B cell (primary cell): Measurements from ENCODE around the gene TMED7. TPM values are rescaled to one million over a fixed set of nuclear protein-coding genes. Genes with fewer than 3 reads are reported as not detected.

Experiments
- ATAC-seq: fragments of 200-7000 bp; cut with Tn5 transposase; one replicate; pipeline ENCODE4 v1.10.0; 2021; ENCODE audit warnings: low read depth, mild to moderate bottlenecking, moderate number of reproducible peaks, moderate library complexity
- CTCF ChIA-PET: fragments of 350-600 bp; sonication (Branson Sonifier 250); formaldehyde crosslinking; loops from one replicate; lab custom pipeline; 2021; ENCODE audit warnings: antibody characterized with exemption, inconsistent platforms; lab: Charles Lee
- POLR2A ChIA-PET: fragments of 350-600 bp; sonication (Branson Sonifier 250); formaldehyde crosslinking; loops from one replicate; lab custom pipeline; 2021; ENCODE audit warnings: antibody characterized with exemption; lab: Charles Lee
- DNase-seq: peaks from one replicate; pipeline ENCODE4 v3.0.0; 2013
- H2AFZ ChIP-seq: 2 replicates; pipeline ENCODE4 v1.6.1; 2012; ENCODE audit warnings: mild to moderate bottlenecking, low read depth, low read length; ENCODE audit not compliant: insufficient read depth, poor library complexity, severe bottlenecking
- H3K27ac ChIP-seq, 2 donors: 1 replicate in 1 of 2; 2 replicates in 1 of 2; pipeline ENCODE4 v1.5.1; 2012 to 2013; ENCODE audit warnings: low read length in 2 of 2, mild to moderate bottlenecking in 2 of 2, moderate library complexity in 1 of 2
- H3K27me3 ChIP-seq, 4 experiments: fragments of 200-600 bp in 1 of 4; sonication (generic) in 1 of 4; replicated peaks in 1 of 4; 1 replicate in 2 of 4; 2 replicates in 2 of 4; pipeline versions ENCODE4 v1.6.1 to v1.7.0; 2013 to 2016; ENCODE audit warnings: low read length in 3 of 4, mild to moderate bottlenecking in 2 of 4, mixed read lengths in 1 of 4, moderate library complexity in 1 of 4; ENCODE audit not compliant: insufficient read depth in 4 of 4, control insufficient read depth in 3 of 4; ENCODE audit errors: control extremely low read depth in 1 of 4
- H3K36me3 ChIP-seq, 2 experiments: replicated peaks in 1 of 2; 1 replicate in 1 of 2; 2 replicates in 1 of 2; pipeline versions ENCODE4 v1.6.1 to v1.7.1; 2013; ENCODE audit warnings: low read length in 1 of 2; ENCODE audit not compliant: insufficient read depth in 2 of 2, control insufficient read depth in 1 of 2; ENCODE audit errors: control extremely low read depth in 1 of 2, extremely low read depth in 1 of 2
- H3K4me1 ChIP-seq, 2 donors: fragments of 200-600 bp in 1 of 2; sonication (generic) in 1 of 2; 1 replicate in 1 of 2; 2 replicates in 1 of 2; pipeline versions ENCODE4 v1.5.1 to v1.6.1; 2013 to 2017; ENCODE audit warnings: low read length in 2 of 2; ENCODE audit not compliant: control insufficient read depth in 2 of 2, insufficient read depth in 2 of 2
- H3K4me2 ChIP-seq: replicated peaks from 2 replicates; pipeline ENCODE3; 2012; ENCODE audit warnings: mild to moderate bottlenecking, low read depth, low read length; ENCODE audit not compliant: poor library complexity, severe bottlenecking
- H3K4me3 ChIP-seq, 5 experiments: fragments of 200-600 bp in 1 of 5; sonication (generic) in 1 of 5; 1 replicate in 3 of 5; 2 replicates in 2 of 5; pipeline versions ENCODE4 v1.5.1 to v1.7.0; 2011 to 2016; ENCODE audit warnings: low read length in 4 of 5, mild to moderate bottlenecking in 4 of 5, low read depth in 2 of 5, control low read depth in 1 of 5, moderate library complexity in 1 of 5; ENCODE audit not compliant: insufficient read depth in 1 of 5; ENCODE audit errors: control extremely low read depth in 1 of 5, extremely low read depth in 1 of 5
- H3K79me2 ChIP-seq: fragments of 200-600 bp; sonication (generic); one replicate; pipeline ENCODE4 v1.6.0; 2016; ENCODE audit warnings: low read length; ENCODE audit not compliant: control insufficient read depth, insufficient read depth
- H3K9ac ChIP-seq: fragments of 200-600 bp; sonication (generic); 2 replicates; pipeline ENCODE4 v1.6.1; 2017; ENCODE audit warnings: mild to moderate bottlenecking, low read length, moderate library complexity
- H3K9me3 ChIP-seq, 3 donors: one replicate each; pipeline versions ENCODE4 v1.6.1 to v1.7.1; 2013; ENCODE audit warnings: low read length in 2 of 3; ENCODE audit not compliant: control insufficient read depth in 2 of 3, insufficient read depth in 1 of 3; ENCODE audit errors: control extremely low read depth in 1 of 3
- H4K20me1 ChIP-seq: 2 replicates; pipeline ENCODE4 v1.6.0; 2012; ENCODE audit warnings: mild to moderate bottlenecking, low read length; ENCODE audit not compliant: insufficient read depth, control insufficient read depth, poor library complexity, severe bottlenecking
- H3K27ac Mint-ChIP-seq: one replicate; pipeline ENCODE4 v1.8.0; 2021; ENCODE audit warnings: mixed read lengths
- H3K27me3 Mint-ChIP-seq: one replicate; pipeline ENCODE4 v1.8.0; 2021; ENCODE audit warnings: mixed read lengths
- H3K4me1 Mint-ChIP-seq: one replicate; pipeline ENCODE4 v1.8.0; 2021; ENCODE audit warnings: mixed read lengths
- H3K4me3 Mint-ChIP-seq: one replicate; pipeline ENCODE4 v1.8.0; 2021; ENCODE audit warnings: mixed read lengths
- H3K9me3 Mint-ChIP-seq: one replicate; pipeline ENCODE4 v1.8.0; 2022; ENCODE audit warnings: mixed read lengths; ENCODE audit not compliant: insufficient read depth
- EZH2 ChIP-seq: IDR thresholded peaks from 2 replicates; pipeline ENCODE4 v1.6.1; 2012; ENCODE audit warnings: borderline replicate concordance, low read depth, mild to moderate bottlenecking, moderate library complexity, low read length; ENCODE audit not compliant: insufficient read depth, poor library complexity, severe bottlenecking
- WGBS: methylation state at CpG from one replicate; pipeline ENCODE4 v1.1.5; 2013; ENCODE audit warnings: missing lambda C conversion rate; ENCODE audit not compliant: insufficient coverage; 5-methylcytosine and 5-hydroxymethylcytosine counted together
- intact Hi-C: fragments of 100-400 bp; cut with micrococcal nuclease; formaldehyde crosslinking; loops from one replicate; pipeline ENCODE4 v1.10.0; 2022
- polyA plus RNA-seq: library from polyadenylated mRNA; depleted of rRNA; stranded (reverse); fragments of >200 nt; gene quantifications from 2 replicates; pipeline ENCODE4 v1.2.3, GENCODE V29; 2012
- total RNA-seq, 2 donors: library from RNA; stranded (reverse); fragments of 120-200 nt in 1 of 2; gene quantifications; 1 replicate in 1 of 2; 2 replicates in 1 of 2; pipeline versions ENCODE4 v1.2.3 to v1.2.4, GENCODE V29; 2013 to 2022
- TF ChIP-seq, protein P1 (sequence below): fragments of 200-600 bp; IDR thresholded peaks from one replicate; pipeline ENCODE4 v1.8.0; 2022; ENCODE audit warnings: antibody characterized with exemption, mild to moderate bottlenecking

TMED7 gene
- total and polyA plus RNA-seq, 2 donors (not counting 1 experiment from before 2014, with no cell fraction given): 17.3 to 40.4 TPM

DNA sequence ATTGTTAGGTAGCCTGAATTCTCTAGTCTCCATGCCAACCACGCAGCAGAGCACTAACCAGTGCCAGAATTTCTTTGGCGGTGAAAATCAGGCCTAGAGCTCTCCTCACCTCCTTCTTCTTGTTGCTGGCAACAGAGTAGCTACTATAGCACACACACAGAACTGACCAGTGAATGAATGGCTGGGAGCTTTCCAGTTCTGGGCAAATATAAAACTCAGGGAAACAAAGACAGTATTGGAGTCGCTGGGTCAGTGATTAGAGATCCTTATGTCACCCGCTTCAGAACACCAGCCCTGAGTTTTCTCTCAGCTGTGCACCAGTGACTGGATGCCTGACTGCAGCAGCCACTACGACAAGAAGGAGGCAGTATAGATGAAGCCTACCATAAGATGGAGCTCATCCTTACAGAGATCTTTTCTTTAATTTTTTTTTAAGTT lies 54.4 kb downstream of the TMED7 start:
- no peak for TF ChIP-seq EZH2
- no peak overlapping the region for H3K27ac ChIP-seq
- ATAC-seq (no peak), DNase-seq (no peak)
- H3K4me3 ChIP-seq: no peak overlapping the region
- no peaks in the 10 kb centered on the region for H4K20me1 ChIP-seq
- H3K9me3 ChIP-seq: no peaks in the 10 kb centered on the region
- no peaks in the 10 kb centered on the region for H3K36me3 ChIP-seq
- H3K27ac Mint-ChIP-seq: no peak overlapping the region
- POLR2A ChIA-PET: no interaction called here
- H3K9ac ChIP-seq: no peak overlapping the region
- no peaks in the 10 kb centered on the region for H3K27me3 Mint-ChIP-seq
- H3K79me2 ChIP-seq: no peaks in the 10 kb centered on the region
- H3K4me1 ChIP-seq: peaks cover 3 to 5% of the 10 kb centered on the region in 2 donors
- no peak overlapping the region for H2AFZ ChIP-seq
- H3K9me3 Mint-ChIP-seq: no peaks in the 10 kb centered on the region
- 100% methylated on average over 1 of the region's 5 CpGs for WGBS
- no peak overlapping the region for H3K4me3 Mint-ChIP-seq
- H3K27me3 ChIP-seq: no peaks in the 10 kb centered on the region
- no peak overlapping the region for H3K4me2 ChIP-seq
- CTCF ChIA-PET: interaction anchor here (0.6 to 13.9 kb wide), 3 partner anchors 259 to 473 kb away, joined by 3 to 327 read pairs (median 4); no protein-coding TSS in a partner anchor
- H3K4me1 Mint-ChIP-seq: peaks cover 7% of the 10 kb centered on the region
- intact Hi-C loops: no loop called here

DNA sequence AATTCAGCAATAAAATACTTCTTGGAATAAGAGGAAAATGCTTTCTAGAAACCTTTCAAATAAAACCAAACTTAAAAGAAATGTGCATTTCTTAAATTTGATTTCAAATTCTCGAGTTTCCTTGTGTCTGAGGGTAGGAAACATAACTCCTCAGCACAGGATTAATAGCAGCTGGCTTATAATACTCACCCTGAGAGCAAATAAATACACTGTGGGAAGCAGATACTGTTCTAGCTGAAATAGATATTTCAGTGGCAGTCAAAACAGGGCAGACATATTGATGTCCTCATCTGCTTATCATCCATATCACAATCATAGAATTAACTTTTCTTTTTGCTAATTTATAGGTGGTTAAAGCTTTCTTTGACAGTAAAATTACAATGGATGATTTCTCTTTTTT lies 57.2 kb downstream of the TMED7 start:
- no peak for TF ChIP-seq EZH2
- TF ChIP-seq, protein P1, sequence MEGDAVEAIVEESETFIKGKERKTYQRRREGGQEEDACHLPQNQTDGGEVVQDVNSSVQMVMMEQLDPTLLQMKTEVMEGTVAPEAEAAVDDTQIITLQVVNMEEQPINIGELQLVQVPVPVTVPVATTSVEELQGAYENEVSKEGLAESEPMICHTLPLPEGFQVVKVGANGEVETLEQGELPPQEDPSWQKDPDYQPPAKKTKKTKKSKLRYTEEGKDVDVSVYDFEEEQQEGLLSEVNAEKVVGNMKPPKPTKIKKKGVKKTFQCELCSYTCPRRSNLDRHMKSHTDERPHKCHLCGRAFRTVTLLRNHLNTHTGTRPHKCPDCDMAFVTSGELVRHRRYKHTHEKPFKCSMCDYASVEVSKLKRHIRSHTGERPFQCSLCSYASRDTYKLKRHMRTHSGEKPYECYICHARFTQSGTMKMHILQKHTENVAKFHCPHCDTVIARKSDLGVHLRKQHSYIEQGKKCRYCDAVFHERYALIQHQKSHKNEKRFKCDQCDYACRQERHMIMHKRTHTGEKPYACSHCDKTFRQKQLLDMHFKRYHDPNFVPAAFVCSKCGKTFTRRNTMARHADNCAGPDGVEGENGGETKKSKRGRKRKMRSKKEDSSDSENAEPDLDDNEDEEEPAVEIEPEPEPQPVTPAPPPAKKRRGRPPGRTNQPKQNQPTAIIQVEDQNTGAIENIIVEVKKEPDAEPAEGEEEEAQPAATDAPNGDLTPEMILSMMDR: no peak
- WGBS: no CpG with 5 or more reads among the region's 1 CpG
- H3K4me2 ChIP-seq: no peak overlapping the region
- intact Hi-C loops: no loop called here
- Mint-ChIP-seq H3K4me1 (no peaks in the 10 kb centered on the region), H3K9me3 (no peaks in the 10 kb centered on the region), H3K4me3 (no peak overlapping the region), H3K27me3 (no peaks in the 10 kb centered on the region), H3K27ac (no peak overlapping the region)
- no peaks in the 10 kb centered on the region for H3K36me3 ChIP-seq
- no peak for DNase-seq
- H3K27me3 ChIP-seq: no peaks in the 10 kb centered on the region
- H3K9me3 ChIP-seq: no peaks in the 10 kb centered on the region
- H3K79me2 ChIP-seq: no peaks in the 10 kb centered on the region
- no peak overlapping the region for H2AFZ ChIP-seq
- H4K20me1 ChIP-seq: no peaks in the 10 kb centered on the region
- no peak overlapping the region for H3K27ac ChIP-seq
- H3K4me1 ChIP-seq: no peaks in the 10 kb centered on the region
- no peak overlapping the region for H3K9ac ChIP-seq
- H3K4me3 ChIP-seq: no peak overlapping the region
- POLR2A ChIA-PET: no interaction called here
- no peak for ATAC-seq
- CTCF ChIA-PET: interaction anchor here (1.4 to 13.9 kb wide), 2 partner anchors 17 to 260 kb away, joined by 4 to 327 read pairs; no protein-coding TSS in a partner anchor
